Measurements from ENCODE around the gene RAPGEF1.

Gene RAPGEF1

DNA sequence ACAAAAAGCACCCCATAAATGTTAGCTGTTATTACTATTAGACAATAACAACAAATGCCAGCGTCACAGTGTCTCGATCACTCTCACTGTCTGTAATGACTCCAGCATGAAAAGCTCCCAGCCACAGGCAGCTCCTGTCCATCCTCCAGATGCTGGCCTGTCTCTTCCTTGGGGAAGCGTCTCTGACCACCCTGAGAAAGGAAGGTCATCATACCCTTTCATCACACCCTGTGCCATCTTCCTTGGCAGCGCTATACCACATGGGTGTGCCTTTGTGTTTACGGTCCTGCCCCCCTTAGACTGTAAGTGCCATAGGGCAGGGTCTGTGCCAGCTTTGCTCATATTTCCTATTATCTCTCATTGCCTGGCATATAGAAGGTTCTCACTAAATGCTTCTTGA lies 104.0 kb downstream of the RAPGEF1 start:
- no peak overlapping the region for H3K4me3 ChIP-seq (ENCODE audit: low read depth, low read length)
- TF ChIP-seq CTCF (IDR thresholded peaks at IDR 0.05; ENCODE audit: control insufficient read depth, extremely low read depth, insufficient read depth): no peak
- no peak for DNase-seq (ENCODE audit: low read depth)

GRCh38 chr9:131635285-131635684 lies 104.6 kb downstream of the RAPGEF1 start:
- H3K4me3 ChIP-seq (ENCODE audit: low read depth, low read length): no peak overlapping the region
- no peak for TF ChIP-seq CTCF (IDR thresholded peaks at IDR 0.05; ENCODE audit: control insufficient read depth, extremely low read depth, insufficient read depth)
- DNase-seq (ENCODE audit: low read depth): peak; percentile 51

DNA sequence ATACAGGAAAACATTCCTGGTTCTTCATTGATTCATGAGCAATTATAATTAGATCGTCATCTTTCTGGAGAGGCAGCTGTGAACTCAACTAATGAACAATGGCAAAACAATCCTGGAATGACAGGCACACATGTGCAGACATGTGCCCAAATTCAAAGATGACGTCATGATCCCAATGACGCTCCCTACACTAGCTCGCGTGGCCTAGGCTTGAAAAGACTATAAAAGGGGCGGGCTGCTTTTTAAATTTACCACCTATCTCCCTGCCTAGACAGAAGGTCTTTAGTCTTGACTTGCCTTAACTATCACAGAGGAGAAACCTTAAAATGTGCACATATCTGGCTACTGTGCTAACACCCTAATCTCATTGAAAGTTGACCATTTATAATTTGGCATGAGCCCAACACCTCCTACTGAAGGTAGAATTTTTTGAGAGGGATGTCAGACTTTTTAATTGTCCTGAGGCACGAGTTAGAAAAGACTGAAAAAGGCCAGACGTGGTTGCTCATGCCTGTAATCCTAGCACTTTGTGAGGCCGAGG lies 106.3 kb downstream of the RAPGEF1 start:
- no peak overlapping the region for H3K4me3 ChIP-seq (ENCODE audit: low read depth, low read length)
- no peak for DNase-seq (ENCODE audit: low read depth)
- TF ChIP-seq CTCF (IDR thresholded peaks at IDR 0.05; ENCODE audit: control insufficient read depth, extremely low read depth, insufficient read depth): no peak

- TF ChIP-seq CTCF (IDR thresholded peaks at IDR 0.05; ENCODE audit: control insufficient read depth, extremely low read depth, insufficient read depth): no peak
- H3K4me3 ChIP-seq (ENCODE audit: low read depth, low read length): no peak overlapping the region
Measured at GRCh38 chr9:131631306-131631705, 108.6 kb downstream of the RAPGEF1 start.

GRCh38 chr9:131630205-131630831 lies 109.6 kb downstream of the RAPGEF1 start:
- no peak for DNase-seq (ENCODE audit: low read depth)
- no peak overlapping the region for H3K4me3 ChIP-seq (ENCODE audit: low read depth, low read length)
- TF ChIP-seq CTCF (IDR thresholded peaks at IDR 0.05; ENCODE audit: control insufficient read depth, extremely low read depth, insufficient read depth): no peak

More at GRCh38 chr9:131631306-131631705, 108.6 kb downstream of the RAPGEF1 start:
- DNase-seq (ENCODE audit: low read depth): no peak

- no peak overlapping the region for H3K4me3 ChIP-seq (ENCODE audit: low read depth, low read length)
- TF ChIP-seq CTCF (IDR thresholded peaks at IDR 0.05; ENCODE audit: control insufficient read depth, extremely low read depth, insufficient read depth): no peak
- no peak for DNase-seq (ENCODE audit: low read depth)
Measured at GRCh38 chr9:131629825-131630204, 110.1 kb downstream of the RAPGEF1 start.

DNA sequence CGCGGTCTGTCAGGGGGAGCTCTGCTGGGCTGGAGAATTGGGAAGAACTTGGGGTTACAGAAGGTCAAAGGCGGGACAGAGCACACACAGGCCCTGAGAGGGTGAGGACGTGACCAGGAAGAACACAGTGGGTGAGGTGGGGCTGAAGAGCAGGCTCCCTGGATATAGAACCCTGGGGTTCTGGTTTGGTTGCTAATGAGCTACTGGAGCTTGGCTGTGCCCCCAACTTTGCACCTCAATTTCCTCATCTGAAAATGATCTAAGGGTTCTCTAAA lies 110.7 kb downstream of the RAPGEF1 start:
- DNase-seq (ENCODE audit: low read depth): no peak
- TF ChIP-seq CTCF (IDR thresholded peaks at IDR 0.05; ENCODE audit: control insufficient read depth, extremely low read depth, insufficient read depth): no peak

More for the DNA sequence above, 110.7 kb downstream of the RAPGEF1 start:
- no peak overlapping the region for H3K4me3 ChIP-seq (ENCODE audit: low read depth, low read length)
